GM20000 (cell line): Measurements from ENCODE around the gene FAM20A.
A peak's percentile ranks its signal among the peaks of the same experiment; 100 is the strongest.
"Not testable (repeated sequence)": the region's sequence is repeated elsewhere in the genome, so short reads cannot be mapped to it uniquely, and the experiment has no call there.

Experiments
- DNase-seq: peaks from one replicate; pipeline ENCODE4 v3.0.0; 2012; ENCODE audit warnings: low spot score
- CTCF ChIP-seq: IDR thresholded peaks from 2 replicates; pipeline ENCODE4 v1.5.1; 2012; ENCODE audit warnings: mild to moderate bottlenecking, control low read depth; ENCODE audit errors: extremely low read depth, missing control alignments

The FAM20A gene

GRCh38 chr17:68499587-68499986, 101.6 kb downstream of the FAM20A start:
- TF ChIP-seq CTCF: no peak
- DNase-seq: no peak

GRCh38 chr17:68498479-68499326, 102.5 kb downstream of the FAM20A start:
- TF ChIP-seq CTCF: no peak
- DNase-seq: no peak

- peak; percentile 85 for DNase-seq
- TF ChIP-seq CTCF: no peak
Measured at GRCh38 chr17:68497885-68498319, 103.3 kb downstream of the FAM20A start.

- no peak for TF ChIP-seq CTCF
- DNase-seq: no peak
Measured at GRCh38 chr17:68495081-68495480, 106.1 kb downstream of the FAM20A start.

- DNase-seq: not testable (repeated sequence)
Measured at GRCh38 chr17:68492394-68493054, 108.6 kb downstream of the FAM20A start.

GRCh38 chr17:68491381-68492231, 109.6 kb downstream of the FAM20A start:
- TF ChIP-seq CTCF: no peak
- DNase-seq: peak; percentile 25

GRCh38 chr17:68489919-68490318, 111.2 kb downstream of the FAM20A start:
- TF ChIP-seq CTCF: no peak
- DNase-seq: no peak
